Stimulated activated CD4-positive, alpha-beta T cell treated with anti-CD3 and anti-CD28 coated beads, TNF-alpha, amount 100 ng/mL, for 48 hours (primary cell): ENCODE data around the gene TMEM170B.

Experiments
- DNase-seq, 3 donors: peaks; one replicate each; pipeline ENCODE4 v3.0.0-alpha.2; 2020; ENCODE audit warnings: low read depth in 3 of 3

The TMEM170B gene

DNA sequence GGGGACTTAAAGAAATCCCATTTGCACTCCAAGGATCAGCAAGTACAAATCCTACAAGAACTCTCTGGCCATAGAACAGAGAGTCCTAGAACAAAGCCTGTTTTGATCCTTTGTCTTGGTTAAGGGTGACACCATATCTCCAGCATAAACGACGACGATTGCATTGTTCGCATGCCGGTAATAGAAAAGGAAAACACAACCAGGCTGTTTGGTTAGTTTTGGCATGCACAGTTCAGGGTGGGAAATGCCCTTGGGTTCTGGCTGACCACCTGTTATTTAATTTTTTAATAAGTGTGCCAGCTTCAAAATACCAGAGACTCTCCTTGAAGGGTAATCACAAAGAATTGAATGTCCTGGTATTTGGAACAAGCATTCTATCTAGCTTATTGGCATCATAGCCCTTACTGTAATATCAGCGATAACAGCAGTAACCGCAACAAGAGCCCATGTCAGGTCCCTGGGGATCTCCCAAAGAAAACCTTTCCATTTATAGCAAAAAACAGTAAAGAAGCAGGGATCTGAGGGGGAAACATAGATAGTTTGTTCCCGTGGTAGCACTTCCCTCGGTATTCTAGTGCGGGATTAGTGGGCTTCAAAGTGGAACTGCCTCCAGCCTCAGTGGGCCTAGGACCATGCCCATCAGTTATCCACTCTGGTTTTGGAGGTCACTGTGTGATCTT, 77.1 kb downstream of the TMEM170B start:
- no peak for DNase-seq

GRCh38 chr6:11615214-11615602, 77.7 kb downstream of the TMEM170B start:
- no peak for DNase-seq

GRCh38 chr6:11616200-11616611, 78.7 kb downstream of the TMEM170B start:
- DNase-seq = no peak

DNA sequence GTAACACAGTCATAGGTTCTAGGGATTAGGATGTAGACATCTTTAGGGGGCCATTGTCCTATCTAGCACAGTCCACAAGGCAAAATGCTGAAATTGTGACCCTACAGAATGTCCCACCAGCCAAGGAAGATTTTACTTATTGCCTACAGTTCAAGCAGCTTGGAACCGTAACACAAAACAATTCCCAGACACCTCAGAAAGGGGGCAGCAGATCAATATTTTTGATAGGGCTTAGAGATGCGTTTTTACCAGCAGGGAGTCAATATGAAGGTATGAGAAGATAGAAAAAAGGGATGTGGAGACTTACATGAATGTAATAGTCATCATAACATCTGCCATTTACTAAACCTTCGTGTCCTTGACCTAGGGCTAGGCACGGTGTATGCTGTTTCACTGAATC, 81.0 kb downstream of the TMEM170B start:
- no peak for DNase-seq

GRCh38 chr6:11621119-11621518, 83.6 kb downstream of the TMEM170B start:
- no peak for DNase-seq

DNA sequence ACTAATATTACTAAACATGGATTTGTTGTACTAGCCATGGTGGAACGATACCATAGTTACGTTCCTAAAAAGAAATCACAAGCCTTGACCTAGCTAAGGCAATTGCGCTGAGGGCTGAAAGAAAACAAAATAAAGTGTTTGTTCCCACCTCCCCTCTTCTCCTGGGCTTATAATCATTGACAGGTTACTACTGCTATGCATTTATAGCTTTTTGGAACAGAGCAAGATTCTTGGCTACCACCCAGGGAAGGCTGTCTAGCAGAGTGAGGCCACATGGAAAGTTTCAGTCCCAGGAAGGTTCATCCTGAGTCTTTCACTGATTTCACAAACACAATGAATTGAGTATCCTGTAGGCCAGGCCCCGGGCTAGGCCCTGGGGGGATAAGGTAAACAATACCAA, 84.6 kb downstream of the TMEM170B start:
- no peak for DNase-seq

GRCh38 chr6:11623272-11623671, 85.7 kb downstream of the TMEM170B start:
- DNase-seq = no peak

DNA sequence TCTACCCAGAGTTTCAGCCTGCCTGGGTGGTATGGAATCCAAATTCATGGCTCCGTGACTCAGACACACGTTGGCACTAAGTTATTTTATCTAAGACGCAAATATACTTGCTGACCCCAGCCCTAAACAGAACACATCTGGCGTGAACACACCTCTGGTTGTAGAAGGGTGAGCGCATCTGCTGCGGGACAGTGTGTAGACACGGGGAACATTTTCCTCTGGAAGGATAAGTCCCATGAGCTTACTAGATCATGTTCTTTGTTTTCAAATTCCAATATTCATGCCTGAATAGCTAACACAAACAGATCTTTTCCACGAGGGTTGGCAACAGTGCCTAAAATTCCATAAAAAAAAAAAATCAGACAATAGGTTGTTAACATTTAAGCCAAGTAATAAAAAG, 87.8 kb downstream of the TMEM170B start:
- DNase-seq = no peak

DNA sequence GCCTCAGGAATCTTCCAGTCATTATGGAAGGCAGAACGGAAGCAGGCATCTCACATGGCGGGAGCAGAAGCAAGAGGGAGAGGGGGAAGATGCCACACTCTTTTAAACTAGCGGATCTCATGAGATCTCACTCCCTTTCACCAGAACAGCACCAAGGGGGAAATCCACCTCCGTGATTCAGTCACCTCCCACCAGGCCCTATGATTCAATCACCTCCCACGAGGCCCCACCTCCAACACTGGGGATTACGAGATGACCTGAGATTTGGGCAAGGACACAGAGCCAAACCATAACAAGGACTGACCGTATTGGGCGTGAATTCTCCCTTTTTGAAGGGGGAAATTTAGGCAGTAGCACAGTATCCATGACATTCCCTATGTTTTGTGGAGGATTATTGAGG, 88.8 kb downstream of the TMEM170B start:
- no peak for DNase-seq

- DNase-seq = no peak
Observed at GRCh38 chr6:11628562-11628961, 91.0 kb downstream of the TMEM170B start.

- no peak for DNase-seq
Observed at GRCh38 chr6:11631008-11631407, 93.5 kb downstream of the TMEM170B start.

- no peak for DNase-seq
Observed at GRCh38 chr6:11631539-11631938, 94.0 kb downstream of the TMEM170B start.

DNA sequence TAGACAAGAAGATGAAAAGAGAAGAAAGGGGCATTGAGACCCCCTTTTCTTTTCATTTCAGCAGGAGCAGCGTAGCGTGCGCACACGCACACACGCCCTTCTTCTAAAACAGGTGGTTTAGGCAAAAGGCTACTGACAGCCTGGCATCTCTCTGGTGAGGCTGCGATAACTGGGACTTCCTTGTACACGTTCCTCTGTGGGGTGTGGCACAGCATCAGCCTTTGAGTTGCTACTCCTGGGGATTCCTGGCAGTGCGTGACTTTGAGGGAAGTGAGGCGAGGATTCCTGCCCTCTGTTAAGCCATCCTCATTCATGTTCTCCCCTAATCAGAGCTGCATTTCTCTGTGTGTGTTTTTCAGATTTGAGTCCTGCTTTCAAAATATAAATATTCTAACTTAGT, 94.7 kb downstream of the TMEM170B start:
- DNase-seq = no peak

DNA sequence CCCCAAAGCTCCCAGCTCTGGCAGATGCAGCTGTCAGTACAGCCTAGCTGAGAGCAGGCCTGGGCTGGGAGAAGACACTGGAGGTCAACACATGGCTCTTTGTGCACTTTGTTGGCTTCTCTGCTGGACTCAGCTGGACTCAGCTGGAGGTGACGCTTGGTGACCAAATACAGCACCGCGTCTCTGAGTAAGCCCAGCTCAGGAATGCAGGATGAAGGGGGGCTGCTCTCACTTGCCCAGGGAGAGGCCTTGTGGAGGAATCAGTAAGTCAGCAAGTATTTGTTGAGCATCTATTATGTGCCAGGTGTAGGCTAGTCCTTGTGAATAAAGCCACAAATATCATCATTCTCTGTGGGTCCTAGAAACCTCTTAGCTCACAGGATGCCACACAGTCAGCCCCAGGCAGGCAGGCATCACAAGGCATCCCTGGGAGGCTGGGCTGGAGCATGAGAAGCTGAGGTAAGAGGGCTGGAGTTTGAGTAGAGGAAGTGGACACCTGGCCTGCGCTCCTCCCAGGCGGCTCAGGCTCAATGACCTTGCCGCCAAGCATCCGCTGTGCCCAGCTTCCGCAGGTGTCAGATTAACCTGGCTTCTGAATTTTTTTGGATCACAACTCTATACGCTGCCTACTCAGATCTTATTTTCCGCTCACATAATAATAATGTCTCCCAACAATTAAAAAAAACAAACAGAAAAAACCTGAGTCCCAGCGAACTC, 95.4 kb downstream of the TMEM170B start:
- DNase-seq = no peak
